GM11168 (cell line): ENCODE results near the gene HACD2.

Experiments
- in situ Hi-C: fragments of 300-500 bp; cut with MboI; formaldehyde crosslinking; loops from one replicate; pipeline ENCODE4 v1.12.0; 2022; ENCODE audit warnings: low sequenced_read_pairs; ENCODE audit not compliant: unreplicated experiment

The HACD2 gene

DNA sequence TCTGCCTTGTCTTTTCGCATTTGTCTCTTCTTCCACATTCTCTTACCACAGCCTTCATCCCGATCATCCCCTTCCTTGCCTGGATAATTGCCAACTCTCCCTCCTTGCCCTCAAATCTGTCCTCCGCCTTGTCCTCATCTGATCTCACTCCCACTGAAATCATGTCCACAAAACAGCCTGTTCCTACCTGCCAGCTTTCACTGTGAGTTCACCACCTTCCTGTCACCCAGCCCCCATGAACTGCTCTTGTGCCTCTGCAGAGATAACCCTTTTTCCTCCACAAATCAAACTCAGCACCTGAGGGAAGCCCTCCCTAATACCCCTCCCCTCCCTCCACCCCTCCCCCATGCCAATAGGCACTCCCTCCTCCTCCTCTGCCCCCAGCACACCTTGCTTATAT is 131.2 kb downstream of the HACD2 start:
- in situ Hi-C loops: no loop called here

DNA sequence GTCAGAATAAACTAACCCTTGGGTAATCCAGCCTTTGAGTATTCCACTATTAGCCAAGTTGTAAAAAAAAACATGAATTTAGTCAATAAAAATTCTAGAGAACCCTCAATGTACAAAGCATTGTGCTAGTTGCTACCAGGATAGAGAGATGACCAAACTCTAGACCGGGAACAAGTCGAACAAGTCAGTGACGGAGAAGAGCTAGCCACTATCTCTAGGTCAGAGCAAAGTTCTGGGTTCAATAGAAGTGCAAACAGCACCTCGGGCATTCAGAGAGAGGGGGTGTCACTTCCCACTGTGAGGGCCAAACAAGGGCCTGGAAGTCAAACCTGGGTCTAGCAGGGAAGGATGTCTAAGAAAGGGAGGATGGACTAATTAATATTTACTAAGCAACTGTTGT is 133.7 kb downstream of the HACD2 start:
- in situ Hi-C loops: no loop called here

DNA sequence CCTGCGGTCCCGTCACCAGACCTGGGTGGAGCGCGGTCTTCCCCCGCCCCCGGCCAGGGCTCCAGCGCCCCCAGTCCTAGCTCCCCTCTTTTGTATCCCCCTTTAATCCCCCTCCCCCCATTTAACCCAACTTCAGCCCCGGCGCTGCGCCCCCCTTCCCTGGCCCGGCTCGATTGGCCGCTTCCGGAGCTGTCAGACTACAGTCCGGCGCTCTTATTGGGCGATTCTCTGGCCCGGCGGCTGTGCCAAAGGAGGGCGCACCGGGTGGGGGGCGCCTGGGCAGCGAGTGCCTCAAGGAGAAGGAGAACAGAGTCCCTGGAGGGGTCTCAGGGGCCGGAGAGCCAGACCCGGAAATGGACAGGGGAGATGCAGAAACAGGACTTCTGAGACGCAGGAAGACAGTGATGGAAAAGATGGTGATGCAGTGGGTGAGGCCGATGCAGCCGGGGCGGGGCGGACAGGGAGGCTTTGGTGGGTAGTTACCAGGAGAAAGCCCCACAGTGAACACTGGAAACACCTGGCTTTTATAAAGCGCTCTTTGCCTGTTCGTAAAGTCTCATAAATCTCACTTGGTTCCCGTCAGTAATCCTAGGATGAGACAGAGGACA is 134.8 kb downstream of the HACD2 start:
- in situ Hi-C loops: no loop called here

DNA sequence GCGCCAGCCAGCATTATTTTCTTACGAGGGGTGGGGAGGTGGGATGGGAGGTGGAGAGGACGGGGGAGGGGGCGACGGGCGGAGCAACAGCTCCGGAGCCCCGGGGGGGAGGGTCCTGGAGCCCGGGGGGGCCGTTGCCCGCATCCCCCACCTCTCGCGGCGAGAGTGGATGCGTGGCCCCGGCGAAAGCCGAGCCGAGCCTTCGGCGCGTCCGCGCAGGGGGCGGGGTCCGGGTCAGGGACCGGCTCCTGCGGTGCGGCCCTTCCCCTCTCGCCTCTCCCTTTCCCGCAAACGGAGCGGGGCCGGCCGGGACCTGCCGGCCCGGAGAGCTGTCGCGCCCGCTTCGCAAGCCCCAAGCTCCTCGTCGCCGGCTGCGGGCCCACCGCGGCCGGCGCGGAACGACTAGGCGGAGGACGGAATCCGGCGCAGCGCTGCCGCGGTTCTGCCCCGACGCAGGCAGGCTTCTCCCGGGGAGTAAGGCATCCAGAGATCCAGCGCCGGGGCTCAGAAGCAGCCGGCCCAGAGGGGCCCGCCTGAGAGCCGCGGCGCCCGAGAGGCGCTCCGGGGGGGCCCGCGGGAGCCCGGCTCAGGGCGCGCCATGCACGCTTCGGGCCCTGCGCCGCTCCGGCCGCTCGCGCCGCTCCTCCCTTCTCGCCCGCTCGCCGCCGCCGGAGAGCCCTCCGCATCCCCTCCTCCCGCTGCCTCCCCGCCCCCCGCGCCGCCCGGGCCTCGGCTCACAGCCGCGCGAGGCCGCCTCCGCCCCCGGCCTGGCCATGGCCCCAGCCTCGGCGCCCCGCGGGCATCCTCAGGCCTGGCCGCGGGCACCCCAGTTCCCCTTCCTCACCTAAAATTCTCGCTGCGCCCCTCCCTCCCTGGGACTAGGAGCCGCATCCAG is 135.5 kb downstream of the HACD2 start:
- in situ Hi-C loops: no loop called here

DNA sequence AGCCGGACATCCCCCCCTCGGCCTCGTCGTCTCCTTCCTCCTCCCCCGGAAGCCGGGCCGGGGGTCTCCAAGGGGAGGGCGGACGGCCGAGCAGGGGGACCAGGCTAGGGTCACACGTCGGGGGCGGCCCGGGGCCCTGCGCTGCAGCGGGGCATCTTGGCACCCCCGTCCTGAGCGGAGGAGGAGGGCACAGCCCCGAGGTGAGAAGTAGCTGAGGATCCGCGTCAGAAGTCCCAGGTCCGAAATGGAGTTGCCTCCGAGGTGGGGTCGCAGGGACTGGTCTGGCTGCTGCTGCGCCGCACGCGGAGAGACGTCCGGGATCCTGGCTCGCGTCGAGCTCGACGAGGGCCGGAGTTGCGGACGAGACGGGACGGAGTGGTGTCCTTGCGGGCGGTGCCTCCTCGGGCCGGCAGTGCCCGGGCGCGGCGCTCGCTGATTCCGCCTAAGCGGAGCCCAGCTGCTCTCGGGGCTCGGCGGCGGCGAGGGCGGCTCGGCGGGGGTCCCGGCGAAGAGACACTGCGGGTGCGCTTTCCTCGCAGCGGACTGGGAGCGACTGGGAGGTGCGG is 136.2 kb downstream of the HACD2 start, which contains the start of gene ADCY5:
Gene ADCY5 (minus strand): TSS at position 555 of the 566 bp plus-strand sequence. CDS start 545 bp downstream, at position 10.
- in situ Hi-C loops: no loop called here

DNA sequence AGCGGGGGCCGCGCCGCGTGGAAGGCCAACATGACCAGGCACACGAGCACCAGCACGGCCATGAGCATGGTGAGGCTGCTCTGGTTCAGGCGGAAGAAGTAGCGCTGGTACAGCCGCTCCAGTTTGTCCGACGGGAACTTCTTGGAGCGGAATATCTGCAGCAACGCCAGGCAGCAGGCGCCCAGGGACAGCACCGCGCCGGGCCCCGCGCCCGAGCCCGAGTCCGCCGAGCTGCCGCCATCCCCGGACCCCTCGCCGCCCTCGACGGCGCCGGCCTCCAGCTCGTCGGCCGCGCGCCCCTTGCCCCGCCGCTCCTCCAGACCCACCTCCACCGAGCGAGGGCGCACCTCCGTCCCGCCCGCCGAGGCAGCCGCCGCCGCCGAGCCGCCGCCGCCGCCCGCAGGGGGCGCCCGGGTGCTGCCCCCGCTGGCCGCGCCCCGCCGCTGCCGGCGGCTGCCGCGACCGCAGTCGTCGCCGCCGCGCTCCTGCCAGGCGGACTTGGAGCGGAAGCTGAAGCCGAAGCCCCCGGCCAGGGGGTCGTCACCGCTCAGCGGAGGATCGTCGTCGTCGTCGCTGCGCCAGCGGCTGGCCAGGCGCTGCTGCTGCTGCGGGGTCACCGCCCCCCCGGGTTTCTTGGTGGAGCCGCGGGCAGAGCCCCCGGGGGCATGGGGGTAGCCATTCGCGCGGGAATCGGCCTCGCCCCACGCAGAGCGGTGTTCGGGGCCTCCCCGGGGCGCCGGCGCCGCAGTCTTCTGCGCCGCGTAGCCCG is 136.9 kb downstream of the HACD2 start:
- in situ Hi-C loops: no loop called here

DNA sequence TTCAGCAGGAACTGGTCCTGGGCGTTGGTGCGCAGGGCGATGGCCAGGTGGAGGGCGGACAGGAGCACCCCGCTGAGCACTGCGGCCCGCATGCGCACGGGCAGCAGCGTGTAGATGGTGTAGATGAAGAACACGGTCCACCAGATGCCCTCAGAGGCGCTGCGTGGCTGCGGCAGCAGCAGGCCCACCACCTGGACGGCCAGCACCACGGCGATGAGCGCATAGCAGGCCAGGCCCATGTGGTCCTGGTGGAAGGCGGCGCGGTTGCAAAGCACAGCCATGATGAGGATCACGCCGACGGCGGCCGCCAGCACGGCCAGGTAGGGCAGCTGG is 137.5 kb downstream of the HACD2 start:
- in situ Hi-C loops: no loop called here

DNA sequence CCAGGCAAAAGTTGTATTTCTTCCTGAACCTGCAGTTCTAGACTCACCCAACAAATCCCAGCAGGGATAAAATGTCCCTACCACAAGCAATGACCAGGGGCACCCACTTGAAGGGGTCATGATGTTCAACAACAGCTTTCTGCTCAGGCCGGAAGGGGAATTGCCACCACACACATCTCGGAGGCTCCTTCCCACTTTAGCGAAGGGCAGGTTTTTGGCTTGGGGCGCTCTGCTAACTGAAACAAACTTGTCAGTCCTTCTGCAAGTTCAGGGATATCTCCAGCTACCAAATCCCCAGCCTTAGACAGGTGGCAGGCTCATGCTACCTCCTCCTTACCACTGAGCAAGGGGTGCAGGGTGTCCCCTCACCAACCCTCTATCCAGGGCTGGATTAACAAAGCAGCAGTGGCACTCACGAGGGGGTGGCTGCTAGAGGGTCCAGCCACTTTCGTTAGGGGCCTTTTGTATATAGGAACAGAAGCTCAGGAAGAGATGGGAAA is 138.2 kb downstream of the HACD2 start:
- in situ Hi-C loops: no loop called here

DNA sequence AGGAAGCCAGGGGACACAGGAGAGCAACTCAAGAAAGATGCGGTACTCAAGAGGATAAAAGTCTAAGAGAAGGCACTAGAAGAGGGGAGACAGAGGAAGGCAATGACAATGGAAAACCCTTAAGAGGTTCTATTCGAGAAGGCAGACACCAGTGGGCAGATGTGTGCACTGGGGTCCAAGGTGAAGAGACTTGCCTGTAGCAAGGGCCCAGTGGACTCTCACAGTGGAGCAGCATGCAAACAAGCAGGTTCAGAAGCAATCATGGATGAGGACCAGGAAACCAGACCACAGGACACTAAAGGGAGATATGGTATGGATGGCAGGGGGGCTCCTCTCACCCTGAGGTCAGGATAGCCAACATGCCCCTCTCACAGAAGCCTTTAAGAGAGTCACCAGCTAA is 138.6 kb downstream of the HACD2 start:
- in situ Hi-C loops: no loop called here

DNA sequence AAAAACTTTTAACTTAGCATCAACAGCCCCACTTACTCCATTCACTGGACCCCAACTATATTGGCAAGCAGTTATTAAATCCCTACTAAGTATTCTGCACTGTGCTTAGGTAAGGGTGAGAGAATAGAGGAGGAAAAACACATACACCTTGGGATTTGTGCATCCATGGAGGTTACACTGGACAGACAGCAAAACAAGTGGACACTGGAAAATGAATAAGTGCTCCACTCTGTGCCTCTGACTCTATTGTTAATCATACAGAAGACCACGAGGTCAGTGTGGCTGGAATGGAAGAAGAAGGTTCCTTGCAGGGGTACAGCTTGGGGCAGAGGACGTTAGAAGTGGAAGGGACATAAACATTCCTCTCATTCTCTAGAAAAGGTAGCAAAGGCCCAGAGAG is 139.2 kb downstream of the HACD2 start:
- in situ Hi-C loops: no loop called here

DNA sequence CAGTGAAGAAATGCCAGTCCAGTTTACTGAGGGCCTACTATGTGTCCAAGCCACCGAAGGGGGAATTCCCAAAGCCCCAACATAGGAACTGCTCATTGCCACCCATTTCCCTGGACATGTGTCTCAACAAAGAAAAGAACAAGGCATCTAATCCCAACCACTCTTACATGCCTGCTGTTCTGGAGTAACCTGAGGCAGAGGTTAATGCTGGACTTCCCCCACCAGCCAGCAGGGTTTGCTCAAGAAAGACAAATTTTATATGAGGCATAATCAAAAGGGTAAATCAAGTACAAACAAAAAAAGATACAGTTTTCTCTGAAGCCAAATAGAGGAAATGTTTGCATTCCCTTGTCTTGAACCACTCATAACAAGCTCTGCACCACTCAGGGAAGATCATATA is 140.1 kb downstream of the HACD2 start:
- in situ Hi-C loops: no loop called here

DNA sequence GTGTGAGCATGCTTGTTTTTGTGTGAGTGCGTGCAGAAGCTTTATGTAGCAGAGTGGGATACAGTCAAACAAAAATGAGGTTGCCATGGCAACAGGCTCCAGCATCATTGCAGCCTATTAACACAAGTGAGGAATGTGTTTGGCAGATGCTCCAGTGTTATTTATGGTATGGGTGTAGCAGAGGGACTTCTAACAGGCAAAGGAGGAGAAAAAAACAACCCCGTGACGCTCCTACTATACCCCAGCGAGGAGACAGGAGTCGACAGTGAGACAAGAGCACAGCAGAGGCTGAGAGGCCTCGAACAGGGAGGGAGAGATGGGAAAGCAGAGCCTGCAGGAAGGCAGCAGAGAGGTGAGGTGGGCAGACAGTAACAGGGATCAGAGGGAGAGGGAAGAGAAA is 140.8 kb downstream of the HACD2 start:
- in situ Hi-C loops: no loop called here

DNA sequence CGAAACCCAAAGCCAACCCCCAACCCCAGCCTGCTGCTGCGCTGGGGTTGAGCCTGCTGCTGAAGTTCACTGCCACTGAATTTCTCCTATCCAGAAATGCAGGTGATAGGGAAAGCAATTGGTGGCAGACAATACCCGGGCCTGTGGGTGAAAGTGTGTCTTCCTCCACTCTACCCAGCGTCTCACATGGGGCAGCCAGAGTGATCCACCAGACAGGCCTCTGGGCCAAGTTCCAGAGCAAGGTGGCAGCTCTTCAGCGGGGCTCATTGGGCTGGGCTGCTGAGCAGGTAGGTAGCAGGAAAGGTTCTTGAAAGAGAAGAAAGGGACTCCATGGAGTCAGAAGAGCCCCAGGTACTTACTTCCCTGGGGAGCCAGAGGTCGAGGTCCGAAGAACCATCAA is 141.9 kb downstream of the HACD2 start:
- in situ Hi-C loops: no loop called here

DNA sequence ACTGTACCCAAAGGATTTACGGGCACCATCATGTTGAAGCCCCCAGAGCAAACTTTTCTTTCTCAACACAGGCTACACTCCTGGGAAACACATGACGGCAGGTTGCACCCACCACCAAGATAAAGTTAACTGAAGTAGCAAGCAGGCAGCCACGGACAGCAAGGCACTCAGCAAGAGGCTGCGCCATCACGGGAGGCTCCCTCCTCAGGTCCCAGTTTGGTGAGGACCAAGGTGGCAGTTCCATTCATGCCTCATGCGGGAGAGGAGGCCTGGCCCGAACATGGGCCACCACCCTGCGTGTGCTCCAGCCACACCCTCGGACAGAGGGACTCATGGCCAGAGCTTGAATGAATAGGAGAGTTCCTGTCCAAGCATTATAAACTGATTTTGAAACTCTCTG is 142.7 kb downstream of the HACD2 start:
- in situ Hi-C loops: no loop called here
